LNCAP (cell line): ENCODE measurements around the gene SERINC3.

ENCODE experiments used
- CTCF ChIP-seq: fragments of 450-650 bp; IDR thresholded peaks from 2 replicates; pipeline ENCODE4 v1.5.1; 2017; ENCODE audit warnings: mild to moderate bottlenecking

The SERINC3 gene

DNA sequence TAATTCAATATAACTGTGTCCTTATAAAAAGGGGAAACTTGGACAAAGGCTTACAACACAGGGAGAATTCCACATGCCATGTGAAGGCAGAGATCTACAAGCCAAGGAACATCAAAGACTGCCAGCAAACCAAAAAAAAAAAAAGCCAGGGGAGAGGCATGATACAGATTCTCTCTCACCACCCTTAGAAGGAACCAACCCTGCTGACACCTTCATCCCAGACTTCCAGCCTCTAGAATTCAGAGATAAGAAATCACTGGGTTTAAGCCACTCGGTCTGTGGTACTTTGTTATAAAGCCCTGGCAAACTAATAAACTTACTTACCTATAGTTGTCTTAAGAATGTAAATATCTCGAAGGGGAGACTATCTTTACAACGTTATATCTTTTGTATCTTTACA lies 4.4 kb downstream of the SERINC3 start:
- TF ChIP-seq CTCF = no peak

DNA sequence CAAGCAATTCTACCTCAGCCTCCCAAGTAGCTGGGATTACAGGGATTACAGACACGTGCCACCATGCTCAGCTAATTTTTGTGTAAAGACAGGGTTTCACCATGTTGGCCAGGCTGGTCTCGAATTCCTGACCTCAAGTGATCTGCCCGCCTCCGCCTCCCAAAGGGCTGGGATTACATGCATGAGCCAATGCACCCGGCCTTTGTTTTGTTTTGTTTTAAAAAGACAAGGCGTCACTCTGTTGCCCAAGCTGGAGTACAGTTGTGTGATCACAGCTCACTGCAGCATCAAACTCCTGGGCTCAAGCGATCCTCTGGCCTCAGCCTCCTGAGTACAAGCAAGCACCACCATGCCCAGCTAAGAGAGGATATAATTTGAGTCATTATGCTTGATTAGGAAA lies 5.4 kb downstream of the SERINC3 start:
- TF ChIP-seq CTCF = no peak

- no peak for TF ChIP-seq CTCF
These were observed 8.0 kb downstream of the SERINC3 start for GRCh38 chr20:44513871-44514270.

GRCh38 chr20:44509762-44510161 lies 12.1 kb downstream of the SERINC3 start:
- TF ChIP-seq CTCF = no peak

DNA sequence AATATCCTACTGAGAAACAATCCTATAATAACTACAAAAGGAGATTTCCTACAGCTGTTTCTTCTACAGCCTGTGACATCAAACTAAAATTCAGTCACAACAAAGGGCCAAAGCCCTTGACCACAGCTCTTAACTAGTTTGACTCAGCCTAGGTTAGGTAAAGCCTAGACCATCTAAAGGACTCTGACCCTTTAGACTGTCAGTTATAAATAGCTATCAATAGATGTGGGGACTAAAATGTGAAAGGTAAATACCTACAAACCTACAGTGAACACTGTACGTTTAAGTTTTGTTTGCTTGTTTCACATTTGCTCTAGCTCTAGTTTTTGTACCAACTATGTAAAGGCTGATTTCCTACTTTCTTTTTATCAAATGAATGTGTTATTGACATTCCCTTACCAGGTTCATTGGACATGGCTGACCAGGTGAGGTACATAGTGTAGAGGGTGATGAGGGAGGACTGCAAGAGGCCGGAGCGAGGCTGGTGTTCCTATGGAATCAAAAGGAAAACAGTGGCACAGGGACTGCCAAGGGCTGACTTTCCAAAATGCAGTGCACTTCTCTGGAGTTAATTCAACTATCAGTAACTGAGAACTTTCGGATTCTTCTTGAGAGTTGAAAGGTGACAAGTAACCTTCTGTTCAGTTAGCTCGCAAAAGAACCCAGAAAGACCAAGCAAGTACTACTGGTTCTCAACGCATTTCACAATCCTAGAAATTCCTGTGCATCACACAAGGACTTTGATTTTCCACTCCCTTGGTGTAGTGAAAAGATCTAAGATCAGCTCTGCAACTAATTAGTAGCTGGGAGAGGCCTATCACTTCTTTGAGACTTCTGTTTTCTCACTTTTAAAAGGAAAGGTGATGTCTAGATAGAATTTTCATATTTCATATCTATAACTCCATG lies 17.2 kb downstream of the SERINC3 start:
- no peak for TF ChIP-seq CTCF

- TF ChIP-seq CTCF = no peak
These were observed 18.9 kb downstream of the SERINC3 start for GRCh38 chr20:44502968-44503367.

DNA sequence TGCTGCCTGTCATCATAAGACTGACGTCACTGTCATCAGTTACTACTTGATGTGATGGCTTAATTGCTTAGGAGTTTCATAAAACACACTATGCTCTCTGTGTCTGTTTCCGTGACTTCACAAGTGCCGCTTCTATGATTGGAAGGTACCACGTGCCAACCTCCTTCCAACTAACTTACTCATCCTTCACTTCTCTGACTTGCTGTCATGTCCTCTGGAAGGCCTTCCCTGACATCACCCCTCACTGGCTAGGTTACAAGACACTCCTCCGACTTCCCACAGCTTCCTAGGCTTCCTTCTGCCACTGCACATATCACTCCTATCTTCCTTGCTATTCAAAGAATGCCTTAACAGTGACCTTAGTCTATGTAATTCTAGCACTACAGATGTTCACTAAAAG lies 20.4 kb downstream of the SERINC3 start:
- TF ChIP-seq CTCF = no peak
